ENCODE data around the gene PACRG. TPM values are rescaled to one million over a fixed set of nuclear protein-coding genes. Genes with fewer than 3 reads are reported as not detected.

PACRG gene
- total RNA-seq, 2 experiments from 2014 or later, result 0.66 to 0.81 TPM

GRCh38 chr6:162825597-162825996 is 97.8 kb downstream of the PACRG start:
- no peaks in the 10 kb centered on the region for H3K4me1 Mint-ChIP-seq (ENCODE audit: low read depth)
- no peaks in the 10 kb centered on the region for H3K9me3 ChIP-seq (ENCODE audit: control insufficient read depth in 1 of 2, insufficient read depth in 1 of 2, low read length in 2 of 2)
- ATAC-seq (ENCODE audit: poor library complexity), result no peak
- TF ChIP-seq, protein P1, sequence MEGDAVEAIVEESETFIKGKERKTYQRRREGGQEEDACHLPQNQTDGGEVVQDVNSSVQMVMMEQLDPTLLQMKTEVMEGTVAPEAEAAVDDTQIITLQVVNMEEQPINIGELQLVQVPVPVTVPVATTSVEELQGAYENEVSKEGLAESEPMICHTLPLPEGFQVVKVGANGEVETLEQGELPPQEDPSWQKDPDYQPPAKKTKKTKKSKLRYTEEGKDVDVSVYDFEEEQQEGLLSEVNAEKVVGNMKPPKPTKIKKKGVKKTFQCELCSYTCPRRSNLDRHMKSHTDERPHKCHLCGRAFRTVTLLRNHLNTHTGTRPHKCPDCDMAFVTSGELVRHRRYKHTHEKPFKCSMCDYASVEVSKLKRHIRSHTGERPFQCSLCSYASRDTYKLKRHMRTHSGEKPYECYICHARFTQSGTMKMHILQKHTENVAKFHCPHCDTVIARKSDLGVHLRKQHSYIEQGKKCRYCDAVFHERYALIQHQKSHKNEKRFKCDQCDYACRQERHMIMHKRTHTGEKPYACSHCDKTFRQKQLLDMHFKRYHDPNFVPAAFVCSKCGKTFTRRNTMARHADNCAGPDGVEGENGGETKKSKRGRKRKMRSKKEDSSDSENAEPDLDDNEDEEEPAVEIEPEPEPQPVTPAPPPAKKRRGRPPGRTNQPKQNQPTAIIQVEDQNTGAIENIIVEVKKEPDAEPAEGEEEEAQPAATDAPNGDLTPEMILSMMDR (IDR thresholded peaks at IDR 0.05), result no peak
- H3K9me3 Mint-ChIP-seq, result no peaks in the 10 kb centered on the region
- intact Hi-C loops (cut with DNase I, micrococcal nuclease), result no loop called here
- no peaks in the 10 kb centered on the region for H3K27me3 Mint-ChIP-seq
- no peak overlapping the region for H3K27ac Mint-ChIP-seq
- H3K4me1 ChIP-seq (ENCODE audit: insufficient read depth, low read length), result no peaks in the 10 kb centered on the region
- H3K36me3 Mint-ChIP-seq (ENCODE audit: low read depth), result no peaks in the 10 kb centered on the region
- H3K27me3 ChIP-seq (ENCODE audit: control insufficient read depth in 1 of 2, insufficient read depth in 2 of 2, low read length in 2 of 2), result no peaks in the 10 kb centered on the region
- POLR2A ChIA-PET, result no interaction called here
- H3K4me3 Mint-ChIP-seq, result no peak overlapping the region
- peak in 1 of 14 experiments; percentile 36 for DNase-seq
- no peak overlapping the region for H3K4me3 ChIP-seq (ENCODE audit: low read length)
- CTCF ChIA-PET, result no interaction called here
- no peak overlapping the region for H3K27ac ChIP-seq (ENCODE audit: low read depth in 1 of 2, low read length in 2 of 2)
- H3K36me3 ChIP-seq (ENCODE audit: insufficient read depth, low read length), result no peaks in the 10 kb centered on the region

DNA sequence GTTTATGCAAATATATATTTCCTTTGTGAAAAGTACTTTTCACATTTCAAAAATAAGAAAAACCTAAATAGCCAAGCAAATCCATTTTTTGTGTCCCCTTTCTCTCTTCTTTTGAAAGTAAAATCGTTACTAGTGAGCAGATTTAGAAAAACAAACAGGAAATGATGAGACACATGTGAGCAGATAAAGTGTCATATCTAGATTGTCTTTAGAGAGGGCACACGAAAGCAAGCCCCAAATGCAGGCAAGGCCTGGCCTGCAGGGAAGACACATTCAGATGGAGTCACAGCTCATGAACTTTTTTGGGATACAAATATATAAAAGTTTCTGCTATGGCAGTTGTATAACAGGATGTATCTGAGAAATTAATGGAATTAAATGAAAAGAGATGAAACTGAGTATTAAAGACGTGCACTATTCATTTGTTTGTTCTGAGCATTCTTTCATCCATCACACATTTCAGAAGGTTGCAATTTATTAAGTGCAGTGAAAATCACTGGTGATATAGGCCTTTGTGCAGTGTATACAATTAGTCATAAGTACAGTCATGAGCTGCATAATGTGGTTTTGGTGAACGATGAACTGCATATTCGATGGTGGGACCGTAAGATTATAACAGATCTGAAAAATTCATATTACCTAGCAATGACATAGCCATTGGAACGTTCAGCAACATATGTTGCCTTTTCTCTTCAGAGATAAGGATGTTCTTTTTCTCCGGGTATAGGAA is 101.4 kb downstream of the PACRG start:
- Mint-ChIP-seq H3K9me3 (peaks cover 3% of the 10 kb centered on the region), H3K36me3 (ENCODE audit: low read depth) (no peaks in the 10 kb centered on the region), H3K27me3 (no peaks in the 10 kb centered on the region), H3K4me1 (ENCODE audit: low read depth) (no peaks in the 10 kb centered on the region), H3K4me3 (no peak overlapping the region), H3K27ac (no peak overlapping the region)
- H3K36me3 ChIP-seq (ENCODE audit: insufficient read depth, low read length), result no peaks in the 10 kb centered on the region
- no peak overlapping the region for H3K27ac ChIP-seq (ENCODE audit: low read depth in 1 of 2, low read length in 2 of 2)
- no peaks in the 10 kb centered on the region for H3K4me1 ChIP-seq (ENCODE audit: insufficient read depth, low read length)
- ATAC-seq (ENCODE audit: poor library complexity), result no peak
- POLR2A ChIA-PET, result no interaction called here
- TF ChIP-seq, protein P1 (IDR thresholded peaks at IDR 0.05), result no peak
- CTCF ChIA-PET, result no interaction called here
- H3K9me3 ChIP-seq (ENCODE audit: control insufficient read depth in 1 of 2, insufficient read depth in 1 of 2, low read length in 2 of 2), result no peaks in the 10 kb centered on the region
- intact Hi-C loops (cut with DNase I, micrococcal nuclease), result no loop called here
- peak in 1 of 14 experiments; percentile 7 for DNase-seq
- no peak overlapping the region for H3K4me3 ChIP-seq (ENCODE audit: low read length)
- H3K27me3 ChIP-seq (ENCODE audit: control insufficient read depth in 1 of 2, insufficient read depth in 2 of 2, low read length in 2 of 2), result no peaks in the 10 kb centered on the region

DNA sequence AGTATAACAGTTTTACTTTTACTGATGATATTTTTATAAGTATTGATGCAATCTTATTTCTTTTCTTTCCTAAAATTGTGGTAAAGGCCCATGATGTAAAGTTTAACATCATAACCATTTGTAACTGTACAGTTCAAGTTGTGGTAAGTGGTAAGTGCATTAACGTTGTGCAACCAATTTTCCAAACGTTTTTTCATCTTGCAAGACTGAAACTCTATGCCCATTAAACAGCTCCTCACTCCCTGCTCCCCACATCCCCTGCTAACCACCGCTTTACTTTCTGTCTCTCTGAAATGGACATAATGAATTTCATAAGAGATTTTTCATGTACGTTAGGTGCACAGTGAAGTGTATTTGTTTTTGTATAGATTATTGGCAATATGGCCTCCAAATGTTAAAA is 106.0 kb downstream of the PACRG start:
- peaks cover 7% of the 10 kb centered on the region for H3K9me3 Mint-ChIP-seq
- H3K4me3 Mint-ChIP-seq, result no peak overlapping the region
- TF ChIP-seq, protein P1 (IDR thresholded peaks at IDR 0.05), result no peak

More for the DNA sequence above, 106.0 kb downstream of the PACRG start:
- H3K36me3 ChIP-seq (ENCODE audit: insufficient read depth, low read length), result no peaks in the 10 kb centered on the region
- no peaks in the 10 kb centered on the region for H3K36me3 Mint-ChIP-seq (ENCODE audit: low read depth)
- H3K27ac Mint-ChIP-seq, result no peak overlapping the region
- H3K27me3 ChIP-seq (ENCODE audit: control insufficient read depth in 1 of 2, insufficient read depth in 2 of 2, low read length in 2 of 2), result no peaks in the 10 kb centered on the region
- no peaks in the 10 kb centered on the region for H3K4me1 Mint-ChIP-seq (ENCODE audit: low read depth)
- H3K27me3 Mint-ChIP-seq, result no peaks in the 10 kb centered on the region
- intact Hi-C loops (cut with DNase I, micrococcal nuclease), result no loop called here
- no peaks in the 10 kb centered on the region for H3K4me1 ChIP-seq (ENCODE audit: insufficient read depth, low read length)
- ATAC-seq (ENCODE audit: poor library complexity) (no peak), DNase-seq (no peak)
- H3K4me3 ChIP-seq (ENCODE audit: low read length), result no peak overlapping the region
- H3K9me3 ChIP-seq (ENCODE audit: control insufficient read depth in 1 of 2, insufficient read depth in 1 of 2, low read length in 2 of 2), result no peaks in the 10 kb centered on the region
- no peak overlapping the region for H3K27ac ChIP-seq (ENCODE audit: low read depth in 1 of 2, low read length in 2 of 2)
- POLR2A ChIA-PET, result no interaction called here
- CTCF ChIA-PET, result no interaction called here
